ELF-1 (cell line): ENCODE measurements around the gene MICOS13.

Experiments
- DNase-seq: peaks from one replicate; pipeline ENCODE4 v3.0.0-alpha.2; 2016; ENCODE audit warnings: low read depth, low spot score

Gene MICOS13

GRCh38 chr19:5667751-5668271 is 12.5 kb downstream of the MICOS13 start:
- DNase-seq, result peak; percentile 97

- DNase-seq, result no peak
Observed at GRCh38 chr19:5666921-5667610, 13.2 kb downstream of the MICOS13 start.

GRCh38 chr19:5665781-5666513 is 14.4 kb downstream of the MICOS13 start:
- DNase-seq, result no peak

GRCh38 chr19:5664515-5664914 is 15.8 kb downstream of the MICOS13 start:
- DNase-seq, result no peak

GRCh38 chr19:5663904-5664303 is 16.4 kb downstream of the MICOS13 start:
- no peak for DNase-seq

GRCh38 chr19:5661483-5661882 is 18.8 kb downstream of the MICOS13 start:
- no peak for DNase-seq

- DNase-seq, result no peak
Observed at GRCh38 chr19:5655412-5655811, 24.9 kb downstream of the MICOS13 start.

- DNase-seq, result no peak
Observed at GRCh38 chr19:5654931-5655330, 25.4 kb downstream of the MICOS13 start.

- no peak for DNase-seq
Observed at GRCh38 chr19:5652261-5652660, 28.1 kb downstream of the MICOS13 start.

- no peak for DNase-seq
Observed at GRCh38 chr19:5651361-5651760, 29.0 kb downstream of the MICOS13 start.

- DNase-seq, result no peak
Observed at GRCh38 chr19:5648464-5648863, 31.9 kb downstream of the MICOS13 start.

GRCh38 chr19:5646703-5647102 is 33.6 kb downstream of the MICOS13 start:
- DNase-seq, result no peak

GRCh38 chr19:5645409-5645808 is 34.9 kb downstream of the MICOS13 start:
- no peak for DNase-seq

GRCh38 chr19:5644037-5644436 is 36.3 kb downstream of the MICOS13 start:
- no peak for DNase-seq

GRCh38 chr19:5643060-5643459 is 37.3 kb downstream of the MICOS13 start:
- DNase-seq, result no peak

- DNase-seq, result no peak
Observed at GRCh38 chr19:5642204-5642603, 38.1 kb downstream of the MICOS13 start.

GRCh38 chr19:5641171-5641570 is 39.1 kb downstream of the MICOS13 start:
- DNase-seq, result no peak

- DNase-seq, result no peak
Observed at GRCh38 chr19:5637971-5638370, 42.3 kb downstream of the MICOS13 start.

GRCh38 chr19:5635427-5635826 is 44.9 kb downstream of the MICOS13 start:
- DNase-seq, result no peak

- DNase-seq, result no peak
Observed at GRCh38 chr19:5632657-5633056, 47.7 kb downstream of the MICOS13 start.

- no peak for DNase-seq
Observed at GRCh38 chr19:5632241-5632612, 48.1 kb downstream of the MICOS13 start.

- DNase-seq, result no peak
Observed at GRCh38 chr19:5631567-5632240, 48.6 kb downstream of the MICOS13 start.
